ENCODE data around the gene PFN3. TPM values are rescaled to one million over a fixed set of nuclear protein-coding genes. Genes with fewer than 3 reads are reported as not detected.
A peak's percentile ranks its signal among the peaks of the same experiment; 100 is the strongest.

PFN3 gene
- total and polyA plus RNA-seq, 2 of the 4 experiments (the other 2 are of a cell fraction): not detected

DNA sequence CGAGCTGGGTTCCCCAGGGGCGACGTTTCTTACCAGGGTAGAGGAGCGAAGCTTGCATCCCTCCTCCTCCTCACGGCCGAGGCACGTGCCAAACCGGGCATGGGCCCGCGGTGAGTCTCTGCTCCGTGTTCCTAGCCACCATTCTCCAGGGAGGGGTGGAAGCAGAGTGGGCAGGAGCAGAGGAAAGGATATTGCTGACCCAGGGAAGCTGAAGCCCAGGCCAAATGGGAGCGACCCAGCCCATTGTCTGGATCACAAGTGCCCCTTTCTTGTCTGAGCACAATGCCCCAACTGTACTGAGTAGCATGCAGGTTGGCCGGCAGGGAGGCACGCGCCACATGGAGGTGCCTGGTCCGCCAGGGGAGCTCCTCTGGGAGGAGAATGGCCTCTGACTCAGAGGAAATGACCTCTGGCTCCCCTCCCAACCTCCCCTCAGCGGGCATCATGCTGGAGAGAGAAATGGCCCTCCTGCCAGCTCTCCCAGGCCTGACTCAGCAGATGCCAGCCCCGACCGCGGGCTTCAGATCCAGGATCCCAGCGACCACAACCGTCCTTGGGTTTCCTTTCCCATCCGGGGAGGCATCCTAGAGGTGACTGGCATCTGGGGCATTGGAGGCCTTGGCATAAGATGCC lies 47.3 kb upstream of the PFN3 start:
- Histone ChIP-seq H2BK15ac (ENCODE audit: low read depth, low read length) (no peak overlapping the region), H3K14ac (replicated peaks; ENCODE audit: low read depth, low read length) (peak overlapping the region; percentile 45; the same call in 1 of the 2 replicates), H3K27me3 (ENCODE audit: control insufficient read depth, insufficient read depth, low read length) (no peaks in the 10 kb centered on the region), H4K20me1 (ENCODE audit: insufficient read depth, low read length) (peaks cover 11% of the 10 kb centered on the region; the same call in 1 of the 2 replicates), H3K27ac (ENCODE audit: insufficient read depth, low read length) (peak overlapping the region; percentile 12; the same call in 1 of the 2 replicates), H3K4me3 (ENCODE audit: insufficient read depth, low read depth, low read length) (peak overlapping the region; percentile 1; the same call in 1 of the 2 replicates), H3K18ac (ENCODE audit: low read depth, low read length) (no peak overlapping the region), H4K91ac (ENCODE audit: insufficient read depth, low read depth, low read length) (no peak overlapping the region; the same call in 1 of the 2 replicates), H3K4ac (ENCODE audit: low read depth, low read length) (peak overlapping the region; percentile 72), H2BK5ac (ENCODE audit: low read depth, low read length, poor library complexity, severe bottlenecking) (no peak overlapping the region), H3K79me1 (ENCODE audit: low read depth in 1 of 2, low read length in 2 of 2) (peaks cover 0 to 4% of the 10 kb centered on the region in 2 experiments; a peak in 1 of 4 replicates), H3K56ac (ENCODE audit: extremely low read depth, insufficient read depth, low read length) (0 out of 2 replicates have a peak overlapping the region, but pooled peaks have one; percentile 1), H2AK5ac (ENCODE audit: low read depth, low read length) (peak overlapping the region; percentile 82), H3K4me1 (ENCODE audit: control insufficient read depth, insufficient read depth, low read length) (peaks cover 10% of the 10 kb centered on the region), H3K9me1 (ENCODE audit: insufficient read depth, low read length) (peaks cover 4% of the 10 kb centered on the region; the same call in 1 of the 2 replicates), H2BK20ac (ENCODE audit: low read depth, low read length) (no peak overlapping the region), H3K23ac (ENCODE audit: low read depth, low read length) (0 out of 2 replicates have a peak overlapping the region, but pooled peaks have one; percentile 56), H4K8ac (ENCODE audit: low read depth in 2 of 2, low read length in 2 of 2) (peak overlapping the region; percentile 66 to 81; a peak in 3 of 4 replicates), H2AFZ (replicated peaks; ENCODE audit: low read length, poor library complexity) (peak overlapping the region; percentile 64), H3K9me3 (ENCODE audit: control insufficient read depth, insufficient read depth, low read length) (no peaks in the 10 kb centered on the region), H3K4me2 (ENCODE audit: low read depth, low read length) (peak overlapping the region; percentile 23), H3K9ac (ENCODE audit: low read depth, low read length) (no peak overlapping the region), H2BK120ac (ENCODE audit: low read depth, low read length) (peak overlapping the region; percentile 42; the same call in 1 of the 2 replicates), H4K5ac (ENCODE audit: low read depth, low read length) (peak overlapping the region; percentile 2; the same call in 1 of the 2 replicates), H3K36me3 (ENCODE audit: control insufficient read depth, insufficient read depth, low read length) (no peaks in the 10 kb centered on the region), H2AK9ac (replicated peaks; ENCODE audit: low read depth, low read length, poor library complexity) (peak overlapping the region; percentile 45)
- peak; percentile 9 for ATAC-seq (ENCODE audit: low read depth)
- no CpG with 5 or more reads among the region's 23 CpGs for WGBS, 2 experiments (ENCODE audit: extremely low coverage in 2 of 2, insufficient read length in 1 of 2)
- dilution Hi-C loops (cut with HindIII; ENCODE audit: low sequenced_read_pairs, unreplicated experiment) (no loop called here), in situ Hi-C loops (cut with MboI; ENCODE audit: low sequenced_read_pairs) (loop anchor here (5.0 kb wide), 2 partner anchors 40 to 135 kb away; partner anchors contain the start of genes F12 and MXD3), intact Hi-C loops (cut with micrococcal nuclease) (loop anchor here (2.0 kb wide), 2 partner anchors 43 to 57 kb away; no protein-coding TSS in a partner anchor)
- no TSS peak for BruUV-seq (replicated peaks)
- ChIA-PET CTCF (interaction anchor here (0.7 to 4.7 kb wide), 3 partner anchors 44 to 57 kb away, joined by 3 to 28 read pairs (median 5); no protein-coding TSS in a partner anchor), POLR2A (ENCODE audit: unreplicated experiment) (interaction anchor here (0.6 kb wide), 1 partner anchor 9 kb away, joined by 4 read pairs; no protein-coding TSS in a partner anchor)
- peak; percentile 51 for DNase-seq
- TF ChIP-seq, protein P1, sequence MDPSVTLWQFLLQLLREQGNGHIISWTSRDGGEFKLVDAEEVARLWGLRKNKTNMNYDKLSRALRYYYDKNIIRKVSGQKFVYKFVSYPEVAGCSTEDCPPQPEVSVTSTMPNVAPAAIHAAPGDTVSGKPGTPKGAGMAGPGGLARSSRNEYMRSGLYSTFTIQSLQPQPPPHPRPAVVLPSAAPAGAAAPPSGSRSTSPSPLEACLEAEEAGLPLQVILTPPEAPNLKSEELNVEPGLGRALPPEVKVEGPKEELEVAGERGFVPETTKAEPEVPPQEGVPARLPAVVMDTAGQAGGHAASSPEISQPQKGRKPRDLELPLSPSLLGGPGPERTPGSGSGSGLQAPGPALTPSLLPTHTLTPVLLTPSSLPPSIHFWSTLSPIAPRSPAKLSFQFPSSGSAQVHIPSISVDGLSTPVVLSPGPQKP (IDR thresholded peaks at IDR 0.05; ENCODE audit: borderline replicate concordance, low read depth, low read length): no peak
- TF ChIP-seq MXI1 (IDR thresholded peaks at IDR 0.05; ENCODE audit: borderline replicate concordance, low read depth, low read length) (peak; percentile 29; the same call in 1 of the 2 replicates), CHD1 (IDR thresholded peaks at IDR 0.05; ENCODE audit: low read depth, low read length) (no peak), RCOR1 (IDR thresholded peaks at IDR 0.05; ENCODE audit: insufficient replicate concordance, low read length) (no peak), NFE2L2 (IDR thresholded peaks at IDR 0.05; ENCODE audit: low read depth, low read length) (peak; percentile 34; the same call in 1 of the 2 replicates), USF2 (IDR thresholded peaks at IDR 0.05; ENCODE audit: low read depth, low read length) (no peak), MAFK (IDR thresholded peaks at IDR 0.05; ENCODE audit: low read depth, low read length) (peak; percentile 53), POLR2A (IDR thresholded peaks at IDR 0.05; ENCODE audit: low read depth, low read length) (no peak), RAD21 (IDR thresholded peaks at IDR 0.05; ENCODE audit: low read length) (no peak), FOS (IDR thresholded peaks at IDR 0.05; ENCODE audit: low read depth, low read length) (no peak), CEBPB (IDR thresholded peaks at IDR 0.05; ENCODE audit: low read depth, low read length) (no peak), BHLHE40 (IDR thresholded peaks at IDR 0.05; ENCODE audit: low read depth, low read length) (peak; percentile 74), SMC3 (IDR thresholded peaks at IDR 0.05; ENCODE audit: low read depth, low read length) (no peak)
- TF ChIP-seq, protein P2, sequence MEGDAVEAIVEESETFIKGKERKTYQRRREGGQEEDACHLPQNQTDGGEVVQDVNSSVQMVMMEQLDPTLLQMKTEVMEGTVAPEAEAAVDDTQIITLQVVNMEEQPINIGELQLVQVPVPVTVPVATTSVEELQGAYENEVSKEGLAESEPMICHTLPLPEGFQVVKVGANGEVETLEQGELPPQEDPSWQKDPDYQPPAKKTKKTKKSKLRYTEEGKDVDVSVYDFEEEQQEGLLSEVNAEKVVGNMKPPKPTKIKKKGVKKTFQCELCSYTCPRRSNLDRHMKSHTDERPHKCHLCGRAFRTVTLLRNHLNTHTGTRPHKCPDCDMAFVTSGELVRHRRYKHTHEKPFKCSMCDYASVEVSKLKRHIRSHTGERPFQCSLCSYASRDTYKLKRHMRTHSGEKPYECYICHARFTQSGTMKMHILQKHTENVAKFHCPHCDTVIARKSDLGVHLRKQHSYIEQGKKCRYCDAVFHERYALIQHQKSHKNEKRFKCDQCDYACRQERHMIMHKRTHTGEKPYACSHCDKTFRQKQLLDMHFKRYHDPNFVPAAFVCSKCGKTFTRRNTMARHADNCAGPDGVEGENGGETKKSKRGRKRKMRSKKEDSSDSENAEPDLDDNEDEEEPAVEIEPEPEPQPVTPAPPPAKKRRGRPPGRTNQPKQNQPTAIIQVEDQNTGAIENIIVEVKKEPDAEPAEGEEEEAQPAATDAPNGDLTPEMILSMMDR (conservative IDR thresholded peaks at IDR 0.05; ENCODE audit: low read depth, low read length): no peak

All from IMR-90 (cell line).